HG02678 (cell line): ENCODE measurements around the gene FOXK1.
"Not testable (repeated sequence)": the region's sequence is repeated elsewhere in the genome, so short reads cannot be mapped to it uniquely, and the experiment has no call there.

Experiments
- ATAC-seq: cut with Tn5 transposase; IDR thresholded peaks from one replicate; pipeline ENCODE4 v1.9.1; 2021; ENCODE audit warnings: mild to moderate bottlenecking, moderate library complexity; ENCODE audit not compliant: unreplicated experiment

The FOXK1 gene

DNA sequence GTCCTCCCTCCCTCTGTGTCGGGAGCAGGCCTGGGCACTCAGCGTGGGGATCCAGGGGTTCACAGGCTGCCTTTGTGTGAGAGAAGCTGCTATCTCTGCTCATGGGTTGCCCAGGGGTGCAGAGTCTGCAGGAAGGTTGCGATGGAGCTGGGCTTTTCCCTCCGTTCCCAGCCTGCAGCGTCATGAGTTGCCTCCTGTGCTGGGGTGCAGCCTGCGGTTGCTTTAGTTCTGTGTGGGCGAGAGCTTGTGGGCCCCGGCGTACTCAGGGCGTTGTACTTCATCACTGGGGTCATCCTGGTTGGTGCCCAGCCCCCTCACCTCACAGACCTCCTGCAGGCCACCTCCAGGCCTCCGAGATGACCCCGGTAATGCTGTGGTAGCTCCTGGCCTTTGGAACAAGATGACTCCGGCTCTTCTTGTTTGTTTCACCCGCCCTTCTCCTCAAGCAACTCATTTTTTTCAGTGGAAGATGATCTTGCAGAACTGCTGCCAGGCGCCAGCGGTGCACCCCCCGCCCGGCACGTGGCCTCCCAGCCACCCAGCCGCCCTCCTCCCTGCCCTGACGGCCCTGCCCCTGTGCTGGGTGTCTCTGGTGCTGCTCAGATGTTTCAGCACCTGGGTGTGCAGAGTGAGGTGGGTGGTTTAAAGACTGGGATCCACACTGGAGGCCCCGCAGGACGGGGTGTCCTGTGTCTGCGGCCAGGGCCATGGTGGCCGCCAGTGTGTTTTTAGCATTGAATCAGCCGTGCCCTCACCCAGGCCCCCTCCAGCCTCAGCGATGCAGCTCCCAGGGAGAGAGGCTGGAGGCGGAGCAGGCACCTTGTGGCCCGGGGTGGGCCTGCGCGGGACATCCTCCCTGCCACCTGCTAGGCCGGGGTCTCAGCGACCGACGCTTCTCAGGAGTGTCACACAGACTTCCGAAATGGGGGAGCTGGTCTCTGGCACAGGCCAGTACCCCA, 100.5 kb downstream of the FOXK1 start:
- no peak for ATAC-seq

GRCh38 chr7:4783292-4783652, 101.2 kb downstream of the FOXK1 start:
- ATAC-seq, result no peak

GRCh38 chr7:4783762-4784351, 101.8 kb downstream of the FOXK1 start:
- ATAC-seq, result no peak

GRCh38 chr7:4784799-4785198, 102.7 kb downstream of the FOXK1 start:
- ATAC-seq, result no peak

DNA sequence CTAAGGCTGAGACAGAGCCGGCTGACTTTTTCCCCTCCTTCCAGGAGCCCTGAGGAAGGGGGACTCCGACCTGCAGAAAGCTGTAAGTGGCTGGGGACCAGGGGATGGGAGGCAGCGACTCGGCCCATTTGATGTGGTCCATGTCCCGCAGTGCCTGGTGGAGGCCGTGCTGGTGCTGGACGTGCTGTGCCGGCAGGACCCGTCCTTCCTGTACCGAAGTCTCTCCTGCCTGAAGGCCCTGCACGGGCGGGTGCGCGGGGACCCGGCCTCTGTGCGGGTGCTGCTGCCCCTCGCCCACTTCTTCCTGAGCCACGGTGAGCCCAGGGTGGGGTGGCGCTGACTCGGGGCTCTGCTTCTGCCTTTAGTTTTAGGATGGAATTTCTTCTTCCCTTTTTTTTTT, 103.3 kb downstream of the FOXK1 start:
- no peak for ATAC-seq

- ATAC-seq, result no peak
Observed at GRCh38 chr7:4786015-4786414, 103.9 kb downstream of the FOXK1 start.

DNA sequence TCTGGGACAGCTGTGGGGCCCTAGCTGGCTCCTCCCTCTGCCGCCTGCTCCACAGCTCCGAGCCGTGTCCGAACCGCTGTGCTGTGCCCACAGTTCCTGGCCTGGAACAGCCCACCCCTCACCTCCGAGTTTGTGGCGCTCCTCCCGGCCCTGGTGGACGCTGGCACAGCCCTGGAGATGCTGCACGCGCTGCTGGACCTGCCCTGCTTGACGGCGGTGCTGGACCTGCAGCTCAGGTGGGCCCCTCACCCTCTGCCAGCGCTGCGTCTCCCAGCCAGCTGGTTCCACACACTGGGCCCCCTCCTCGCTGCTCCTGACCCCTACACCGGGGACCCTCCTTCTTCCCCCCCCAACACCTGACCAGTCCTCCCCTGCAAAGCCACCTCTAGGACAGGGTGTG, 105.4 kb downstream of the FOXK1 start:
- ATAC-seq, result no peak

GRCh38 chr7:4787947-4788626, 106.0 kb downstream of the FOXK1 start:
- ATAC-seq, result no peak

DNA sequence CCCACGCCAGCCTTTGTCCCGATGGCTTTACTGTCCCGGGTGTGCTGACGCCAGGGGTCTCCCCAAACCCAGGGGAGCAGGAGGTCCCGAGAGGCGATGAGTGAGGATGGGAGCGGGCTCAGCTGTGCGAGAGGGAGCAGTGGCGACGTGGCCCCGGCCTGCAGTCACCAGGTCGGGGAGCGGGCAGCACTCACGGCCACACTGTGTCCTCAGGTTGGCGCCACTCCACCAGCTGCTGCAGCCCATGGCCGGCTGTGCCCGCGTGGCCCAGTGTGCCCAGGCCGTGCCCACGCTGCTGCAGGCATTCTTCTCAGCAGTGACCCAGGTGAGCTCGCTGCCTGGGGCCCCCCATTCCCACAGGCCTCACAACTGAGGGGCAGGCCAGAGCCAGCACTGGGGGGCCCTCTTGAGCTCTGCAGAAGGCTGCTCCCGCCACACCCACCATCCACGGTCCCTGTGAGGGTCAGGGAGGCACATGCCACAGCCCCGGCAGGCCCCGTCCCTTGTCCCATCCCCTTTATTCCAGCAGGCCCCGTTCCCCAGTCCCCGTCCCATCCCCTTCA, 106.6 kb downstream of the FOXK1 start:
- no peak for ATAC-seq

DNA sequence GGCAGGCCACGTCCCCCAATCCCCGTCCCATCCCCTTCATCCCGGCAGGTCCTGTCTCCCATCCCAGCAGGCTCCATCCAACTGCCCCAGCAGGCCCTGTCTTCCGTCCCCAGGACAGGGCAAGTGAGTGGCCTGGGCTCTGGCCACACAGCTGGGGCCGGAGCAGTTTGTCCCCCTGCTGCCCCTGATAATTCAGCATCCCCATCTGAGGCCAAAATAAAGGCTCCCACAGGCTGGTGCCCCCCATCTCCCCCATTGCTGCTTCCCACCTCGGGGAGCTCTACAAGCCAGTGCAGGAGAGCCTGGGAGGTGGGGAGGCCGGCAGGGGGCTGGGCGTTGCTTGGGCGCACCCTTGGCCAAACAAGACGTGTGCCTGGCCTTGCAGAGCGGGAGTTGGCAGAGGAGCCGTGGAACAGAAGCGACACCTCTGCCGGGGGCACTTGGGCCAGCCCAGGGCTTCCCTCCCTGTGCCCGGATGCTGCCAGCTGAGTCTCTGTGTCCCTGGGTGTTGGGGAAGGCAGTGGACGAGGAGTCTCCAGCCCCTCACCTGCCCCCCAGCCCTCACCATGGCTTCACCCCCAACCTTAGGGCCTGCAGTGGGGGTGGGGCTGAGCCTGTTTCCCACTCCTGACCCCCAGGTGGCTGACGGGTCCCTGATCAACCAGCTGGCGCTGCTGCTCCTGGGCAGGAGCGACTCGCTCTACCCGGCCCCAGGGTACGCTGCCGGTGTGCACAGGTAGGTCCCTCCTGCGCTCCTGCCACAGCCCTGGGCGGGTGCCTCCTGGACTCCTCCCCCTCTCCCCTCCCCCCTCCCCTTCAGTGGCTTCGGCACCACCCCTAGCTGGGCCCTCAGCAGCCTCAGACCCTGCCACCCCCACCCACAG, 107.3 kb downstream of the FOXK1 start:
- no peak for ATAC-seq

DNA sequence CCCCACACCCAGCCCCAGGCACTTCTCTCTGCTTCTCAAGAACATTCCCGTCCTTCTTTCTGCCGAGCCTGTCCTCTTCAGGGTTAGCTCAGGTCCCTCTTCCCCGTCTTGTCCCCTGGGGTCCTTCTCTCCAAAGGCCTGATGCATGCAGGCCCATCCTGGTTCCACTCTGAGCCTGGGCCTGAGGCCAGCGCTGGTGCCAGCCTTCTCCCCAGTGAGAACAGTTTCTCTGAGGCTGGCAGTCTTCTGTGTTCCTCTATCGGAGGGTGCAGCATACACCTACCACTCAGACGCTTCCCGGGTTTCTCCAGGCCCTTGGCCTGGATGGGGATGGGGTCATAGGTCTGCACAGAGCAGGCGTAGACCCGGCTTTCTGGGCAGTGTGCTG, 108.0 kb downstream of the FOXK1 start:
- no peak for ATAC-seq

- ATAC-seq, result no peak
Observed at GRCh38 chr7:4790516-4790991, 108.5 kb downstream of the FOXK1 start.

- ATAC-seq, result no peak
Observed at GRCh38 chr7:4791101-4791737, 109.1 kb downstream of the FOXK1 start.

GRCh38 chr7:4791738-4792536, 109.8 kb downstream of the FOXK1 start:
- no peak for ATAC-seq

DNA sequence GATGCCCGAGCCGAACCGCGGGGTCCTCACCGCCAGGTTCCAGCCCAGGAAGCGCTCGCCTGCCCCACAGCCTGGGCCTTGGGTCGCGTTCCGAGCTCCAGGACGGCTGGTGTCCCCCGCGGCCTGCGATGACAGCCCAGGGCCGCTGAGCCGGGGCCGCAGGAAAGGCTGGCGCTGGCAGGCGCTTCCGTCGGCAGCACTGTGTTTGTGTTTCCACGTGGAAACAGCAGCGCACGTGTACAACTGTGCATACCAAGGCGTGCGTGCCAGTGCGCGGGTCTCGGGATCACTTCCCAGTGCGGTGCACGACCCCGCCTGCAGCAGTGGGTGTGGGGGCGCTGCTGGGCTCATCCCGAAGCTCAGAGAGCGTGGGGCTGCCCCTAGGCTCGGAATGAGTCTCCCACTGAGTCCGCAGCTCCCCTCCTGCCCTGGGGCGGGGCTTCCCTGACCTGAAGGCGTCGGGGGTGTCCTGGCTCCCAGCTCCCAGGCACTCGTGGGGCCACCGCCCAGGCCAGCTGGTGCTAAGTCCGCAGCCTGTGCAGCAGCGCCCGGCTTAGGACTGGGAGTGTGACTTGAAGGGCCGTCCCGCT, 110.5 kb downstream of the FOXK1 start:
- no peak for ATAC-seq

DNA sequence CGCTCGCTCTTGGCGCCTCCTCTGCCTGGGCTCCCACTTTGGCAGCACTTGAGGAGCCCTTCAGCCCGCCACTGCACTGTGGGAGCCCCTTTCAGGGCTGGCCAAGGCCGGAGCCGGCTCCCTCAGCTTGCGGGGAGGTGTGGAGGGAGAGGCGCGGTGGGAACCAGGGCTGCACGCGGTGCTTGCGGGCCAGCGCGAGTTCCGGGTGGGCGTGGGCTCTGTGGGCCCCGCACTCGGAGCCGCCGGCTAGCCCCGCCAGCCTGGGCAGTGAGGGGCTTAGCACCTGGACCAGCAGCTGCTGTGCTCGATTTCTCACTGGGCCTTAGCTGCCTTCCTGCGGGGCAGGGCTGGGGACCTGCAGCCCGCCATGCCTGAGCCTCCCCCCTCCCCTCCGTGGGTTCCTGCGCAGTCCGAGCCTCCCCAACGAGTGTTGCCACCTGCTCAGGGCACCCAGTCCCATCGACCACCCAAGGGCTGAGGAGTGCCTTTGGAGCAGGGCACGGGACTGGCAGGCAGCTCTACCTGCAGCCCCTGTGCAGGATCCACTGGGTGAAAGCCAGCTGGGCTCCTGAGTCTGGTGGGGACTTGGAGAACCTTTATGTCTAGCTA, 111.4 kb downstream of the FOXK1 start:
- ATAC-seq, result not testable (repeated sequence)

- ATAC-seq, result not testable (repeated sequence)
Observed at GRCh38 chr7:4794171-4794570, 112.1 kb downstream of the FOXK1 start.

- no peak for ATAC-seq
Observed at GRCh38 chr7:4794591-4795350, 112.7 kb downstream of the FOXK1 start.
